HG03354 (cell line): Measurements from ENCODE around the gene GLIPR1L1.

Source experiments
- ATAC-seq: cut with Tn5 transposase; IDR thresholded peaks from one replicate; pipeline ENCODE4 v1.9.1; 2021; ENCODE audit warnings: mild to moderate bottlenecking; ENCODE audit not compliant: unreplicated experiment, poor library complexity, severe bottlenecking

The GLIPR1L1 gene

GRCh38 chr12:75334384-75335030, at the start of gene GLIPR1L1:
Gene GLIPR1L1, plus strand, starts transcription at chr12:75334670. Its CDS starts 59 bp downstream, at chr12:75334729.
- peak; percentile 68 for ATAC-seq

- no peak for ATAC-seq
Measured at GRCh38 chr12:75288860-75289259, 45.6 kb upstream of the GLIPR1L1 start.

- no peak for ATAC-seq
Measured at GRCh38 chr12:75289753-75290152, 44.7 kb upstream of the GLIPR1L1 start.

GRCh38 chr12:75291014-75291413, 43.5 kb upstream of the GLIPR1L1 start:
- no peak for ATAC-seq

- no peak for ATAC-seq
Measured at GRCh38 chr12:75294336-75294735, 40.1 kb upstream of the GLIPR1L1 start.

GRCh38 chr12:75294797-75295196, 39.7 kb upstream of the GLIPR1L1 start:
- ATAC-seq, result no peak

- no peak for ATAC-seq
Measured at GRCh38 chr12:75302225-75302624, 32.2 kb upstream of the GLIPR1L1 start.

- no peak for ATAC-seq
Measured at GRCh38 chr12:75302781-75303180, 31.7 kb upstream of the GLIPR1L1 start.

GRCh38 chr12:75305412-75306332, 28.8 kb upstream of the GLIPR1L1 start:
- ATAC-seq, result no peak

- ATAC-seq, result no peak
Measured at GRCh38 chr12:75308279-75308678, 26.2 kb upstream of the GLIPR1L1 start.

GRCh38 chr12:75311369-75311768, 23.1 kb upstream of the GLIPR1L1 start:
- ATAC-seq, result no peak

- no peak for ATAC-seq
Measured at GRCh38 chr12:75315518-75315917, 19.0 kb upstream of the GLIPR1L1 start.

GRCh38 chr12:75317784-75318183, 16.7 kb upstream of the GLIPR1L1 start:
- ATAC-seq, result no peak

- ATAC-seq, result no peak
Measured at GRCh38 chr12:75322464-75322863, 12.0 kb upstream of the GLIPR1L1 start.

- no peak for ATAC-seq
Measured at GRCh38 chr12:75323663-75324062, 10.8 kb upstream of the GLIPR1L1 start.

GRCh38 chr12:75327642-75328041, 6.8 kb upstream of the GLIPR1L1 start:
- ATAC-seq, result no peak

- ATAC-seq, result peak; percentile 86
Measured at GRCh38 chr12:75329918-75330826, 4.3 kb upstream of the GLIPR1L1 start, which contains the start of gene CAPS2. Gene CAPS2, minus strand, starts transcription at chr12:75330324. Its CDS starts 3,826 bp downstream, at chr12:75326498.

GRCh38 chr12:75337905-75338304, 3.4 kb downstream of the GLIPR1L1 start:
- ATAC-seq, result peak; percentile 63

GRCh38 chr12:75341873-75342272, 7.4 kb downstream of the GLIPR1L1 start:
- no peak for ATAC-seq

- no peak for ATAC-seq
Measured at GRCh38 chr12:75345531-75345930, 11.1 kb downstream of the GLIPR1L1 start.
